Limb (tissue), 2 donors: ENCODE measurements around the gene TSSK6.
A peak's percentile ranks its signal among the peaks of the same experiment; 100 is the strongest.

ENCODE experiments used
- DNase-seq, 2 donors: peaks; one replicate each; pipeline ENCODE4 v3.0.0-alpha.2; 2016; ENCODE audit errors: extremely low spot score in 2 of 2

TSSK6 gene

GRCh38 chr19:19507354-19507753, 8.0 kb downstream of the TSSK6 start:
- no peak for DNase-seq

- DNase-seq = no peak
Measured at GRCh38 chr19:19506592-19506991, 8.8 kb downstream of the TSSK6 start.

GRCh38 chr19:19505669-19506326, 9.6 kb downstream of the TSSK6 start:
- peak in 1 of 2 donors; percentile 21 for DNase-seq

- peak in 1 of 2 donors; percentile 25 for DNase-seq
Measured at GRCh38 chr19:19504754-19505668, 10.3 kb downstream of the TSSK6 start.

GRCh38 chr19:19502808-19503602, 12.3 kb downstream of the TSSK6 start:
- DNase-seq = no peak

GRCh38 chr19:19502281-19502680, 13.1 kb downstream of the TSSK6 start:
- DNase-seq = peak in 1 of 2 donors; percentile 27

- DNase-seq = no peak
Measured at GRCh38 chr19:19501798-19502197, 13.6 kb downstream of the TSSK6 start.

GRCh38 chr19:19500975-19501644, 14.2 kb downstream of the TSSK6 start:
- DNase-seq = no peak

- DNase-seq = peak in 1 of 2 donors; percentile 26
Measured at GRCh38 chr19:19499272-19499995, 15.9 kb downstream of the TSSK6 start.

GRCh38 chr19:19498255-19498991, 16.9 kb downstream of the TSSK6 start:
- peak in 1 of 2 donors; percentile 23 for DNase-seq

GRCh38 chr19:19495614-19496603, 19.4 kb downstream of the TSSK6 start:
- peak in 1 of 2 donors; percentile 27 for DNase-seq

- no peak for DNase-seq
Measured at GRCh38 chr19:19493841-19494546, 21.4 kb downstream of the TSSK6 start.

GRCh38 chr19:19492026-19492610, 23.2 kb downstream of the TSSK6 start:
- no peak for DNase-seq

GRCh38 chr19:19491321-19492025, 23.9 kb downstream of the TSSK6 start:
- DNase-seq = no peak

GRCh38 chr19:19490214-19490968, 25.0 kb downstream of the TSSK6 start:
- peak; percentile 87 to 91 for DNase-seq

- DNase-seq = no peak
Measured at GRCh38 chr19:19489804-19490204, 25.5 kb downstream of the TSSK6 start.
